Prostate gland (tissue), 2 donors: ENCODE data around the gene COL4A6.

ENCODE experiments used
- POLR2A ChIP-seq: fragments of 450-650 bp; IDR thresholded peaks from one replicate; pipeline ENCODE4 v1.6.1; 2016; ENCODE audit warnings: antibody characterized with exemption, mild to moderate bottlenecking
- TF ChIP-seq, protein P1 (sequence below), 4 experiments: fragments of 200-600 bp in 2 of 4; fragments of 450-650 bp in 2 of 4; sonication (generic) in 2 of 4; IDR thresholded peaks; 1 replicate in 3 of 4; 2 replicates in 1 of 4; pipeline ENCODE4 v1.5.1; 2016 to 2019; ENCODE audit warnings: antibody characterized with exemption in 4 of 4, mild to moderate bottlenecking in 2 of 4, moderate library complexity in 2 of 4

DNA sequence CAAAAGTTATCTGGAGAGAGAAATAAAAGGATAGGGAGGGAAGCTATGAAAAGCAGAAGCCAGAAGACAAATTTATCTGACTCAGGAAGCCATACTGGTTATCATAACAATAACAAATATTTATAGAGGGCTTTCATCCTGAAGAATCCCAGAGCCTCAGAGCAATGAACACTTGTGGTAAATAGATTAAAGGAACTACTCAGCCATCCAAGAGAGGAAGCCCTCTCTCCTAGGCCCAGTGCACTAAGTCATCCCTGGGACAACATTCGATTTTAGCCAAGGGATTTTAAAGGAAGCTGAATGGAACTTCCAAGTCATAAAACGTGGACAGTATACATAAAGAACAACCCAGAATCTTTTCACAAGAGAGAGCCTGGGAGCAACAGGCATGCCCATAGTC, 76.9 kb downstream of the COL4A6 start:
- TF ChIP-seq, protein P1, sequence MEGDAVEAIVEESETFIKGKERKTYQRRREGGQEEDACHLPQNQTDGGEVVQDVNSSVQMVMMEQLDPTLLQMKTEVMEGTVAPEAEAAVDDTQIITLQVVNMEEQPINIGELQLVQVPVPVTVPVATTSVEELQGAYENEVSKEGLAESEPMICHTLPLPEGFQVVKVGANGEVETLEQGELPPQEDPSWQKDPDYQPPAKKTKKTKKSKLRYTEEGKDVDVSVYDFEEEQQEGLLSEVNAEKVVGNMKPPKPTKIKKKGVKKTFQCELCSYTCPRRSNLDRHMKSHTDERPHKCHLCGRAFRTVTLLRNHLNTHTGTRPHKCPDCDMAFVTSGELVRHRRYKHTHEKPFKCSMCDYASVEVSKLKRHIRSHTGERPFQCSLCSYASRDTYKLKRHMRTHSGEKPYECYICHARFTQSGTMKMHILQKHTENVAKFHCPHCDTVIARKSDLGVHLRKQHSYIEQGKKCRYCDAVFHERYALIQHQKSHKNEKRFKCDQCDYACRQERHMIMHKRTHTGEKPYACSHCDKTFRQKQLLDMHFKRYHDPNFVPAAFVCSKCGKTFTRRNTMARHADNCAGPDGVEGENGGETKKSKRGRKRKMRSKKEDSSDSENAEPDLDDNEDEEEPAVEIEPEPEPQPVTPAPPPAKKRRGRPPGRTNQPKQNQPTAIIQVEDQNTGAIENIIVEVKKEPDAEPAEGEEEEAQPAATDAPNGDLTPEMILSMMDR (IDR thresholded peaks at IDR 0.05): no peak
- no peak for TF ChIP-seq POLR2A
